GM12878 (cell line): ENCODE results near the gene ZC3H8.

Experiments
- CHD2 ChIP-seq: IDR thresholded peaks from 2 replicates; pipeline ENCODE4 v1.6.1; 2011; ENCODE audit warnings: low read depth, low read length, improper control_type of control experiment, borderline replicate concordance
- CHD4 ChIP-seq: fragments of 200-600 bp; sonication (generic); IDR thresholded peaks from 2 replicates; pipeline ENCODE4 v1.6.1; 2016; ENCODE audit warnings: mild to moderate bottlenecking
- EGR1 ChIP-seq, 2 experiments: IDR thresholded peaks; 1 replicate in 1 of 2; 2 replicates in 1 of 2; pipeline ENCODE4 v1.6.1; 2011 to 2012; ENCODE audit warnings: low read depth in 2 of 2, low read length in 2 of 2, borderline replicate concordance in 1 of 2, mild to moderate bottlenecking in 1 of 2, moderate library complexity in 1 of 2
- KDM1A ChIP-seq: fragments of 200-600 bp; sonication (generic); IDR thresholded peaks from 2 replicates; pipeline ENCODE4 v1.6.1; 2016; ENCODE audit warnings: borderline replicate concordance
- POLR2A ChIP-seq: IDR thresholded peaks from 2 replicates; pipeline ENCODE4 v1.6.1; 2011; ENCODE audit warnings: low read depth, mild to moderate bottlenecking, low read length
- POLR2AphosphoS5 ChIP-seq: IDR thresholded peaks from 2 replicates; pipeline ENCODE4 v1.6.1; 2011; ENCODE audit warnings: mild to moderate bottlenecking, low read length, inconsistent platforms
- SP1 ChIP-seq: IDR thresholded peaks from one replicate; pipeline ENCODE4 v1.6.1; 2011; ENCODE audit warnings: low read depth, low read length
- SUPT20H ChIP-seq: IDR thresholded peaks from 2 replicates; pipeline ENCODE4 v1.6.1; 2011; ENCODE audit warnings: low read depth, mild to moderate bottlenecking, low read length, moderate library complexity, borderline replicate concordance; ENCODE audit not compliant: control insufficient read depth
- ZNF207 ChIP-seq: fragments of 450-650 bp; IDR thresholded peaks from 2 replicates; pipeline ENCODE4 v1.6.1; 2014; ENCODE audit warnings: antibody characterized with exemption, mild to moderate bottlenecking, borderline replicate concordance
- TF ChIP-seq, protein P1 (sequence below), 3 experiments: IDR thresholded peaks in 2 of 3; conservative IDR thresholded peaks in 1 of 3; 2 replicates each; pipeline ENCODE4 v1.5.1; 2011; ENCODE audit warnings: low read depth in 3 of 3, low read length in 3 of 3, mild to moderate bottlenecking in 3 of 3, control low read depth in 2 of 3, moderate library complexity in 2 of 3, inconsistent platforms in 1 of 3, mixed read lengths in 1 of 3; ENCODE audit not compliant: control insufficient read depth in 2 of 3, insufficient read depth in 1 of 3; ENCODE audit errors: extremely low read depth in 1 of 3
- TF ChIP-seq, protein P2 (sequence below): IDR thresholded peaks from 2 replicates; pipeline ENCODE4 v1.6.1; 2012; ENCODE audit warnings: low read length, inconsistent platforms

DNA sequence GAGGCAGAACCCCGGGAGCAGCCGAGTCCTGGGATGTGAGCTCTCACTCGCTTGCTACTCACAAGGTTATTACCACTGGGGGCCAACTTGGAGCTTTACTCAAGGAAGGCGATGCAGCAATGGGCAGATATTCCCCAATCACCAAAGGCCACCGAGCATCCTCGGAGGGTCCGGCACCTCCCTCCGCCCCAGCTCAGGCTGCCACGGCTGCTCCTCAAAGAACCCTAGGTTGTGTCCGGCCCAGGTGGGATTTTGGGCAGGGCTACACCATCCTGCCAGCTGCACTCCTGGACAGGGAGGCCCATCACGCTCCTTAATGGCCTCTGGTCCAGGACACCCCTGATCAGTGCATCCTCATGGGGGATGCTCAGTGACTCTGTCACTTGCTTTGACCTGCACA lies 91.9 kb downstream of the ZC3H8 start:
- no peak for TF ChIP-seq ZNF207
- TF ChIP-seq, protein P1, sequence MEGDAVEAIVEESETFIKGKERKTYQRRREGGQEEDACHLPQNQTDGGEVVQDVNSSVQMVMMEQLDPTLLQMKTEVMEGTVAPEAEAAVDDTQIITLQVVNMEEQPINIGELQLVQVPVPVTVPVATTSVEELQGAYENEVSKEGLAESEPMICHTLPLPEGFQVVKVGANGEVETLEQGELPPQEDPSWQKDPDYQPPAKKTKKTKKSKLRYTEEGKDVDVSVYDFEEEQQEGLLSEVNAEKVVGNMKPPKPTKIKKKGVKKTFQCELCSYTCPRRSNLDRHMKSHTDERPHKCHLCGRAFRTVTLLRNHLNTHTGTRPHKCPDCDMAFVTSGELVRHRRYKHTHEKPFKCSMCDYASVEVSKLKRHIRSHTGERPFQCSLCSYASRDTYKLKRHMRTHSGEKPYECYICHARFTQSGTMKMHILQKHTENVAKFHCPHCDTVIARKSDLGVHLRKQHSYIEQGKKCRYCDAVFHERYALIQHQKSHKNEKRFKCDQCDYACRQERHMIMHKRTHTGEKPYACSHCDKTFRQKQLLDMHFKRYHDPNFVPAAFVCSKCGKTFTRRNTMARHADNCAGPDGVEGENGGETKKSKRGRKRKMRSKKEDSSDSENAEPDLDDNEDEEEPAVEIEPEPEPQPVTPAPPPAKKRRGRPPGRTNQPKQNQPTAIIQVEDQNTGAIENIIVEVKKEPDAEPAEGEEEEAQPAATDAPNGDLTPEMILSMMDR (IDR thresholded peaks at IDR 0.05 in 2 of 3, conservative IDR thresholded peaks at IDR 0.05 in 1 of 3; ENCODE audit: control insufficient read depth in 2 of 3, extremely low read depth in 1 of 3, insufficient read depth in 1 of 3, low read depth in 3 of 3, low read length in 3 of 3), result no peak
- no peak for TF ChIP-seq KDM1A
- TF ChIP-seq CHD4, result no peak
- no peak for TF ChIP-seq POLR2AphosphoS5
- no peak for TF ChIP-seq CHD2
- no peak for TF ChIP-seq EGR1 (IDR thresholded peaks at IDR 0.05; ENCODE audit: borderline replicate concordance in 1 of 2, low read depth in 2 of 2, low read length in 2 of 2)
- TF ChIP-seq, protein P2, sequence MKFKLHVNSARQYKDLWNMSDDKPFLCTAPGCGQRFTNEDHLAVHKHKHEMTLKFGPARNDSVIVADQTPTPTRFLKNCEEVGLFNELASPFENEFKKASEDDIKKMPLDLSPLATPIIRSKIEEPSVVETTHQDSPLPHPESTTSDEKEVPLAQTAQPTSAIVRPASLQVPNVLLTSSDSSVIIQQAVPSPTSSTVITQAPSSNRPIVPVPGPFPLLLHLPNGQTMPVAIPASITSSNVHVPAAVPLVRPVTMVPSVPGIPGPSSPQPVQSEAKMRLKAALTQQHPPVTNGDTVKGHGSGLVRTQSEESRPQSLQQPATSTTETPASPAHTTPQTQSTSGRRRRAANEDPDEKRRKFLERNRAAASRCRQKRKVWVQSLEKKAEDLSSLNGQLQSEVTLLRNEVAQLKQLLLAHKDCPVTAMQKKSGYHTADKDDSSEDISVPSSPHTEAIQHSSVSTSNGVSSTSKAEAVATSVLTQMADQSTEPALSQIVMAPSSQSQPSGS, result no peak
- no peak for TF ChIP-seq POLR2A
- TF ChIP-seq SUPT20H, result no peak
- TF ChIP-seq SP1, result no peak
